Measurements from ENCODE around the gene EPHA2.

- no peak for TF ChIP-seq CTCF (IDR thresholded peaks at IDR 0.05)
- no peak for TF ChIP-seq ZFX (IDR thresholded peaks at IDR 0.05; ENCODE audit: borderline replicate concordance)
Measured at GRCh38 chr1:16155537-16156410, at the start of gene EPHA2.
